Ammon's horn (tissue), 1 donor: ENCODE measurements around the gene CYP26B1.
"Not testable (repeated sequence)": the region's sequence is repeated elsewhere in the genome, so short reads cannot be mapped to it uniquely, and the experiment has no call there.

Source experiments
- DNase-seq: peaks from one replicate; pipeline ENCODE4 v3.0.0-alpha.2; 2016; ENCODE audit warnings: low spot score

Gene CYP26B1

DNA sequence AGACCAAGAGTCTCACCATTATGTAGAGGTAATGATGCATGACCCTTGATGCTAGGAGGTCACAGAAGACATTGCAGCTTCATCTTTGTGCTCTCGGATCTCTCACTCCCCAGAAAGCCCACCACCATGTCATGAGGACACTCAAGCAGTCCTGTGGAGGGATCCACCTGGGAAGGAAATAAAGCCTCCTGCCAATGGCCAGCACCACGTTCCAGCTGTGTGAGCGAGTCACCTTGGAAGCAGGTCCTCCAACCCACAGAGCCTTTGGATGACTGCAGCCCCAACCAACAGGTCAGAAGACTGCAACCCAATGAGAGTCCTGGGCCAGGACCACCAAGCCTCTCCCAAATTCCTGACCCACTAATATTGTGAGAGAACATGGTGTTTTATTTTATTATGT, 38.4 kb downstream of the CYP26B1 start:
- DNase-seq = no peak

DNA sequence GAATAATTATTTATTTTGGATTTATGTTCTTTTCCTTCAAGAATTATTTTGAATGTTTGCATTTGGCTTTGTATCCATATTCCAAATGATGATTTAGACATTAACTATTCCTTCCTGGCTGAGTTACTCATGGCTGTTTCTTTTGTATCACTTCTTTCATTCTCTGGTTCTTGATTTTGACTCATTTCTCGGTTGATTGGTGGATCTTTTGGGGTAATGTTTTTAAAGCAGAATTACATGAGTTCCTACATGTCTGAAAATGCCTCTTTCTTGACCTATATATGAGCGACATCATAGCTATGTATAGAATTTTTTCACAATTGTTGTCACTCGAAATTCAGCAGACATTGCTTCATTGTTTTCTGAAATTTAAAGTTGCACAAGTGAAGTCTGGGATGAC, 39.5 kb downstream of the CYP26B1 start:
- DNase-seq = no peak

DNA sequence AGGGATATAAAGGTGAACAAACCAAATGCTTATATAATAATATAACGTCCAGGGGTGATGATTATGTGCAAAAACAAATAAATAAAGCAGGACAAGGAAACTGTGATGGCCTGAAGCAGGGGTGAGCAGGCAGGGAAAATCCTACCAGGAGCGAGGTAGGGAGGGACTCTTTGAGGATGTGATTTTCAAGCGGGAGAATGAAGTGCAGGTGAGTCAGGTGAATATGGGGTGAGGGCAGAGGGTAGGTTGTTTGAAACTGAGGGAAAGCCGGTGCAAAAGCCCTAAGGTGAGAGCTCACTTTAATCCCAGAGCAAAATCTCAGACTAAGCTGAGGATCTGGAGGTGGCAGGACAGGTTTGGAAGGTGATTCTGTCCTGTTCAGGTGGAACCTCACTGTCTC, 40.7 kb downstream of the CYP26B1 start:
- no peak for DNase-seq

DNA sequence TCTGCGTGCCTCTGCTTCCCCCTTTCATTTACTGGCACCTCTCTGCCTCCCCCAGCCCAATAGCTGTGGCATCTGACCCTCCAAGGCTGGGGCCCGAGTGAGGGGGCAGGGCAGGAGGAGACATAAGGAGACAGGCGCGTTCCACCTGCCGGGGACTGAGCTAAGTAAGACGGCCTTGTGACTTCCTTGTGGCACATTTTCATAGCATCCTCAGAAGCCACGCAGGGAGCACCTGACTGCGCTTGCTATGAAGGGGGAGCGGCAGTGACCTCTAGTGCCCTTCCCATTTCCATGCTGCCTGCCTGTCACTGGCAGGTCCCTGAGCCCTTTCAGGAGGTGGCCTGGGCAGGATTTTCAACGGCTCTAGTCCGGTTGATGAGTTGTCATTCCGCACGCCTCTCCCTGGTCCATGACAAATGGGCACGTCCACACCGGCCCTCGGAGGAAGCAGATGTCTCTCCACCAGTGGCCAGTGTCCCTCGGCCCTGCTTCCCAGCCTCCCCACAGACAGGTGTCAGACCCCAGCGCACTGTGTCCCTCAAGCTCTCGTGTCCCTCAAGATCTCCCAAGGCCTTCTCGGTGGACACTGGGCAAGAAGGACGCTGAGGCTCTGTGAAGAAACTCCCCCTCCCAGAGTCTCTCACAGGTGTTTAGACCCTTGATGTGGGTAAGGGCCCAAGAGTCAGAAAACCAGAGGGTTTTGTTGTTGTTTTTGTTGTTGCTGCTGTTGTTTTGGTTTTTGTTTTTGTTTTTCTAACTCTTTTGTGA, 42.7 kb downstream of the CYP26B1 start:
- DNase-seq = no peak

DNA sequence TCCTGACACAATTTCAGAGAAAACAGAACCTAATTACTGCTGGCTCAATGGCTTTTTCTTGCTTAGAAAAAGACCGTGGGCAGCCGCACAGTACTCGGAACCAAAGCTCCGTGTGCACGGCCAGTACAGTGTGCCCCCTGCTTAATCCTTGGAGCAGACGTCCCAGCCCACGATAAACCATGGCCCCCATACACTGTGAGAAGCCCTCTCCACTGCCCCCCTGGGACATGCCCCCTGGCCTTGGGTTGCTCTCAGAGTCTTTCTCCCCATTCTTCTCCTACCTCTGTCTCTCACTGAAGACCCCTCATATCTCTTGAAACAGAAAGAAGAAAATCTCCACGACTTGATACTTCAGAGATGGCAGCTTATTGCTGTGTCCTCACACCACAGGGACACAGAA, 44.0 kb downstream of the CYP26B1 start:
- DNase-seq = no peak

- DNase-seq = no peak
Measured at GRCh38 chr2:72103161-72103560, 44.5 kb downstream of the CYP26B1 start.

DNA sequence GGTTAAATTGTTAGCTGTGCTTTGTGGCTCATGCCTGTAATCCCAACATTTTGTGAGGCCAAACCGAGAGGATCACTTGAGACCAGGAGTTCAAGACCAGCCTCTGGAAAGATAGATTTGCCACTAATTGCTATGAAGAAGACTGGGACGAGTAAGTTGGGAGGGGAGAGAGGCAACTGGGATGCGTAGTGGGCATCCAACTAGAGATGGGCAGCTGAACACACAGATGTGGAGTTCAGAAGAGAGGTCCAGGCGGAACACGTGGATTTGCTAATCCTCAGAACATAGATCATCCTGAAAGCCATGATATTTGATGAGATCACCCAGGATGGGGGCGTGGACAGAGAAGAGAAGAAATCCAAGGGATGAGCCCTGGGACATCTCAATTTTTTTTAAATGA, 48.7 kb downstream of the CYP26B1 start:
- DNase-seq = no peak

GRCh38 chr2:72097276-72097675, 50.4 kb downstream of the CYP26B1 start:
- DNase-seq = no peak

DNA sequence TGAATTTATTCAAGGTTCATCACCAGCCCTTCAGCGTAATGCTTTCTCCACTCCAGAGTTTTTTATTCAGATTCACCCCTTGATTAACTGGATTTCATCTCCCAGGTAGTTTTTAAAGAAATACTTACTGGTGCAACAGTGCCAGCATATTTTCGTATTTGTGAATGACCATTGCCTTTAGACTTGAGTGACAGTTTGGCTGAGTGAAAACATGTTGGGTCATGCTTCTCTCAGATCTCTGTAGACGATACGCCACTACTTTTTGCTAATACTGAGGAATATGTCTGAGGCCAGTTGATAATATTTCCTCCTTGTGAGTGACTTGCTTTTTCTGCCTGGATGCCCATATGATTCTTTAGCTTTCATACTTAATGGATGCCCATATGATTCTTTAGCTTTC, 51.5 kb downstream of the CYP26B1 start:
- no peak for DNase-seq

- no peak for DNase-seq
Measured at GRCh38 chr2:72095364-72095763, 52.3 kb downstream of the CYP26B1 start.

GRCh38 chr2:72094701-72095100, 53.0 kb downstream of the CYP26B1 start:
- no peak for DNase-seq

- DNase-seq = no peak
Measured at GRCh38 chr2:72092111-72092510, 55.6 kb downstream of the CYP26B1 start.

GRCh38 chr2:72090781-72091482, 56.7 kb downstream of the CYP26B1 start:
- DNase-seq = no peak

- DNase-seq = no peak
Measured at GRCh38 chr2:72090271-72090720, 57.4 kb downstream of the CYP26B1 start.

DNA sequence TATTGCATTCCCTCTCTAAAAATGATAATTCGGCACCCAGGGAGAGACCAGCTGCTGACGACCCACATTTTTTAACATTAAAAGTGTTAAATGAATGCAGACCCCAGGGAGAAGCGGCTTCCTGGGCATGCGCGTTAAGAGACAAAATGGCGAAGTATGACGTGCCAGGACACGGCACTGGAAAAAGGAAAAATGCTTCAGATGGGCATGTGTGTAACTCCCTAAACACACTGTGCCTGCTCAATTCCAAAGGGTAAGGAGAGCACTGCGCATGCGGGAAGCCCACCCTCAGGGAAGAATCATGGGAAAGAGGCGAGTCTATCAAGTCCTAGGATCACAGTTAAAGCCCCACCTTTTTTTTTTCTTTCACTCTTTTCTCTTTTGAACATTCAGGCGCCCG, 58.1 kb downstream of the CYP26B1 start:
- DNase-seq = no peak

GRCh38 chr2:72089028-72089427, 58.6 kb downstream of the CYP26B1 start:
- no peak for DNase-seq

- not testable (repeated sequence) for DNase-seq
Measured at GRCh38 chr2:72086871-72087633, 60.6 kb downstream of the CYP26B1 start.

- no peak for DNase-seq
Measured at GRCh38 chr2:72085513-72085912, 62.1 kb downstream of the CYP26B1 start.

DNA sequence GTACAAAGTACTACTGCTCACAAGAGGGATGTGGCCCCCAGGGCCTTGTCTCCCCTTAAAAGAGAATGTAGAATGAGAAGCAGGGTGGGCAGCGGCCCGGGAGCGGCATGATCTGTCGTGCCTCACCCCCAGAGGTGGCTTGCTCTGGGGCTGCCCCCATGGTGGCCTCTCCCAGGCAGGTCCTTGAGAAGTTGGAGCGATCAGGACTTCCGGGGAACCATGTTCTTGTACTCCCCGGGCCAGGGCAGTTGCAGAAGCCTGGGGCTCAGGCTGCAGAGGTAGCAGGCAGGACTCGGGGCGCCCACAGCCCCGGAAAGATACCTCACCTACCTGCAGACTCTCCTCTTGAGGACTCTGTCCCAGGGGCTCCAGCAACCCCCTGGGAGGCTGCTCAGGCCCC, 62.6 kb downstream of the CYP26B1 start:
- DNase-seq = no peak

DNA sequence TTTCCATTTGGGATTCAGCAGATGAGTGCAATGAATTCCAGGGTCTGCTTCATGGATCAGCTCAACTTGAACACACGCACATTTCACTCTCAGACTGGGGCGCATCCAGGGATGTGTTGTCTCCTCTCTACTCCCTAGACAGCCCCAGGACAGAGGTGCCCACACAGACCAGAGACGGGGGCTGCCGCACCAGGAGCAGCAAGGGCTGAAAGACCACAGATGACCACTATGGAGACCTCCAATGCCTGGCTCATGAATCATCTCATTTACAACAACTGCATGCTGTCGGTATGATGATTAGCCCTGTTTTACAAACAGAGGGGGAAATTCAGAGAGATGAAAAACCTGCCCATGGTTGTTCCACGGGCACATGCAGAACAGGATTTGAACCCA, 63.1 kb downstream of the CYP26B1 start:
- no peak for DNase-seq

DNA sequence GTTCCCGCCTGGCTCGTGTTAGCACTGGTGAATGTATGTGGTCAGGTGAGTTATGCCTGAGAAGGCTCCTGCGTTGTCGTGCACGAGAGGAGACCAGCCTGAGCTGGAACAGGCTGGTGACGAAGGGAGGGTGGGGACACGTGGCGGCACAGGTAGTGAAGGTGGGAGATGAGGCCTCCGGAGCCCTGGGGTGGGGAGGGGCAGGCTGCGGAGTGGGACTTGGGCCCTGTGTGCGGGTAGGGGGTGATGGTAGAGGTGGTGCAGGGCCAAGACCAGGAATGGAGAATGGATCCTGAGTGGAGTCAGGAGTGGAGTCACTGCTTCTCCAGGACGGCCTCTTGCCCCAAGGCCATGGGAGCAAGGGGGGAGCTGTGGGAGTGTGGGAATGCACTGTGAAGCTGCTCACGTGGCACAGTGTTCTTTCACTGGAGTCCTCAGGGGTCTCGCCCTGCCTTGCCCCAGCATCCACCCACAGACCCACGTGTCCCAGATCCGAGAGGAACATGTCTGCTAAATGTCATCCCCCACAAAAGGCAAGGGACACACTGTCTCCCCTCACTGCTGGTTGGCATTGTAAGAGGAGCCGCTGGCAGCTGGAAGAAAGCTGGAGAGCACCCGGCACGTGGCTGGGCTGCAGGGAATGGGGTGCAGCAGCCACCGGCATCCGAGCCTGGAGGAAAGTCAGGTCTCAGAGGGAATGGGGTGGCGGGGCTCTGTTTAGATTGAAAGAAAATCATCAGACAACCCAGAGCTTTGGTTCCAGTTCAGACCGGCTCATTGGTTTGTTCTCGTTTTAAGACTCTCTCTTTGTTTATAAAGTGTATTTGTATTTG, 63.7 kb downstream of the CYP26B1 start:
- no peak for DNase-seq

GRCh38 chr2:72082887-72083286, 64.8 kb downstream of the CYP26B1 start:
- DNase-seq = no peak
